HepG2 (cell line): ENCODE measurements around the gene CCDC88C. TPM values are rescaled to one million over a fixed set of nuclear protein-coding genes. Genes with fewer than 3 reads are reported as not detected.

Experiments
- ARNT2 ChIP-seq: sonication (generic); formaldehyde crosslinking; IDR thresholded peaks from 2 replicates; pipeline ENCODE4 v1.8.0; 2022; ENCODE audit warnings: mild to moderate bottlenecking, low read depth, missing genetic modification reagents, moderate library complexity
- ATAD3A ChIP-seq: sonication (generic); formaldehyde crosslinking; IDR thresholded peaks from 2 replicates; pipeline ENCODE4 v1.4.0; 2020; ENCODE audit warnings: missing genetic modification reagents
- CEBPB ChIP-seq: IDR thresholded peaks from 2 replicates; pipeline ENCODE4 v1.6.1; 2011; ENCODE audit warnings: low read depth, low read length, improper control_type of control experiment, borderline replicate concordance
- MBD4 ChIP-seq: IDR thresholded peaks from 2 replicates; pipeline ENCODE4 v1.6.1; 2012; ENCODE audit warnings: low read length, inconsistent platforms, borderline replicate concordance
- MED1 ChIP-seq: sonication (generic); formaldehyde crosslinking; IDR thresholded peaks from 2 replicates; pipeline ENCODE4 v1.4.0; 2020; ENCODE audit warnings: missing genetic modification reagents
- NR2F1 ChIP-seq, 2 experiments: fragments of 450-650 bp in 1 of 2; formaldehyde crosslinking in 1 of 2; IDR thresholded peaks; 2 replicates each; pipeline versions ENCODE4 v1.5.0 to v1.6.1; 2016 to 2020; ENCODE audit warnings: mild to moderate bottlenecking in 1 of 2, missing compliant biosample characterization in 1 of 2, missing genetic modification reagents in 1 of 2, moderate library complexity in 1 of 2
- POLR2A ChIP-seq, 2 experiments: IDR thresholded peaks; 2 replicates each; pipeline ENCODE4 v1.6.1; 2011; ENCODE audit warnings: low read depth in 2 of 2, low read length in 2 of 2, mild to moderate bottlenecking in 1 of 2, moderate library complexity in 1 of 2; ENCODE audit not compliant: insufficient read depth in 1 of 2
- POLR2G ChIP-seq: fragments of 200-400 bp; formaldehyde crosslinking; IDR thresholded peaks from 2 replicates; pipeline ENCODE4 v1.6.1; 2018; ENCODE audit warnings: mild to moderate bottlenecking, low read depth, low read length, moderate library complexity
- RBM22 ChIP-seq: fragments of 200-400 bp; formaldehyde crosslinking; optimal IDR thresholded peaks from 2 replicates; pipeline ENCODE3; 2017; ENCODE audit warnings: mild to moderate bottlenecking, low read length, moderate library complexity
- SIN3A ChIP-seq: IDR thresholded peaks from 2 replicates; pipeline ENCODE4 v1.6.1; 2011; ENCODE audit warnings: low read depth, mild to moderate bottlenecking, control low read depth, low read length, borderline replicate concordance
- THYN1 ChIP-seq: sonication (generic); formaldehyde crosslinking; IDR thresholded peaks from 2 replicates; pipeline ENCODE4 v1.8.1; 2023; ENCODE audit warnings: low read depth, mild to moderate bottlenecking, moderate library complexity, missing genetic modification reagents, borderline replicate concordance
- ZBED4 ChIP-seq: sonication (generic); formaldehyde crosslinking; IDR thresholded peaks from 2 replicates; pipeline ENCODE4 v1.4.0; 2020; ENCODE audit warnings: missing genetic modification reagents, borderline replicate concordance
- ZNF770 ChIP-seq: sonication (generic); formaldehyde crosslinking; IDR thresholded peaks from 2 replicates; pipeline ENCODE4 v1.5.0; 2020; ENCODE audit warnings: mild to moderate bottlenecking, missing genetic modification reagents
- polyA plus RNA-seq, 8 experiments: library from polyadenylated mRNA; depleted of rRNA in 3 of 8; stranded (reverse) in 7 of 8; unstranded in 1 of 8; fragments of >200 nt; fragmentation: Illumina TruSeq in 4 of 8; extraction: Trizol in 4 of 8; gene quantifications; 2 replicates each; pipeline versions ENCODE4 v1.2.1 to v1.2.3, GENCODE V29; 2011 to 2016; ENCODE audit warnings: low read depth in 4 of 8, missing spikeins in 1 of 8, mixed read lengths in 1 of 8; ENCODE audit not compliant: insufficient read depth in 1 of 8
- total RNA-seq, 5 experiments: library from RNA; depleted of rRNA; stranded (reverse); fragments of >200 nt; fragmentation: Illumina TruSeq; extraction: Trizol; gene quantifications; 2 replicates each; pipeline ENCODE4 v1.2.3, GENCODE V29; 2016; ENCODE audit warnings: low read depth in 1 of 5
- TF ChIP-seq, protein P1 (sequence below): sonication (generic); formaldehyde crosslinking; IDR thresholded peaks from 2 replicates; pipeline ENCODE4 v1.4.0; 2020; ENCODE audit warnings: missing genetic modification reagents; ENCODE audit errors: not compliant biosample characterization
- TF ChIP-seq, protein P2 (sequence below): sonication (generic); formaldehyde crosslinking; IDR thresholded peaks from 2 replicates; pipeline ENCODE4 v1.4.0; 2020; ENCODE audit warnings: mild to moderate bottlenecking, missing genetic modification reagents

CCDC88C gene
- total and polyA plus RNA-seq, 2 of the 13 experiments (the other 11 are each of a cell fraction or from before 2014, with no cell fraction given): 3.6 to 11.7 TPM

GRCh38 chr14:91453744-91454143 lies 36.1 kb upstream of the CCDC88C start (continued):
- no peak for TF ChIP-seq ZBED4
- no peak for TF ChIP-seq ZNF770 (CRISPR knock-in tag)
- peak; percentile 67 for TF ChIP-seq RBM22
- TF ChIP-seq MBD4: no peak
- no peak for TF ChIP-seq ARNT2 (CRISPR knock-in tag)
- TF ChIP-seq ATAD3A: no peak
- TF ChIP-seq MED1 (CRISPR knock-in tag): no peak
- no peak for TF ChIP-seq SIN3A
- no peak for TF ChIP-seq CEBPB
- TF ChIP-seq, protein P1, sequence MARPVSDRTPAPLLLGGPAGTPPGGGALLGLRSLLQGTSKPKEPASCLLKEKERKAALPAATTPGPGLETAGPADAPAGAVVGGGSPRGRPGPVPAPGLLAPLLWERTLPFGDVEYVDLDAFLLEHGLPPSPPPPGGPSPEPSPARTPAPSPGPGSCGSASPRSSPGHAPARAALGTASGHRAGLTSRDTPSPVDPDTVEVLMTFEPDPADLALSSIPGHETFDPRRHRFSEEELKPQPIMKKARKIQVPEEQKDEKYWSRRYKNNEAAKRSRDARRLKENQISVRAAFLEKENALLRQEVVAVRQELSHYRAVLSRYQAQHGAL (CRISPR knock-in tag): no peak
- TF ChIP-seq POLR2G: peak; percentile 42; the same call in 1 of the 2 replicates
- peak in 1 of 2 experiments; percentile 16; a peak in 1 of 4 replicates for TF ChIP-seq POLR2A (IDR thresholded peaks at IDR 0.05; ENCODE audit: insufficient read depth in 1 of 2, low read depth in 2 of 2, low read length in 2 of 2)
- TF ChIP-seq, protein P2, sequence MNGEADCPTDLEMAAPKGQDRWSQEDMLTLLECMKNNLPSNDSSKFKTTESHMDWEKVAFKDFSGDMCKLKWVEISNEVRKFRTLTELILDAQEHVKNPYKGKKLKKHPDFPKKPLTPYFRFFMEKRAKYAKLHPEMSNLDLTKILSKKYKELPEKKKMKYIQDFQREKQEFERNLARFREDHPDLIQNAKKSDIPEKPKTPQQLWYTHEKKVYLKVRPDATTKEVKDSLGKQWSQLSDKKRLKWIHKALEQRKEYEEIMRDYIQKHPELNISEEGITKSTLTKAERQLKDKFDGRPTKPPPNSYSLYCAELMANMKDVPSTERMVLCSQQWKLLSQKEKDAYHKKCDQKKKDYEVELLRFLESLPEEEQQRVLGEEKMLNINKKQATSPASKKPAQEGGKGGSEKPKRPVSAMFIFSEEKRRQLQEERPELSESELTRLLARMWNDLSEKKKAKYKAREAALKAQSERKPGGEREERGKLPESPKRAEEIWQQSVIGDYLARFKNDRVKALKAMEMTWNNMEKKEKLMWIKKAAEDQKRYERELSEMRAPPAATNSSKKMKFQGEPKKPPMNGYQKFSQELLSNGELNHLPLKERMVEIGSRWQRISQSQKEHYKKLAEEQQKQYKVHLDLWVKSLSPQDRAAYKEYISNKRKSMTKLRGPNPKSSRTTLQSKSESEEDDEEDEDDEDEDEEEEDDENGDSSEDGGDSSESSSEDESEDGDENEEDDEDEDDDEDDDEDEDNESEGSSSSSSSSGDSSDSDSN (CRISPR knock-in tag): no peak
- TF ChIP-seq THYN1 (CRISPR knock-in tag): no peak
- no peak for TF ChIP-seq NR2F1 (CRISPR knock-in tag; IDR thresholded peaks at IDR 0.05)
